Loucy (cell line): Measurements from ENCODE around the gene GNL3.

Source experiments
- CTCF ChIP-seq: fragments of 200-600 bp; sonication (generic); conservative IDR thresholded peaks from 2 replicates; pipeline ENCODE4 v1.5.1; 2014; ENCODE audit warnings: mild to moderate bottlenecking, antibody characterized with exemption, low read length
- EZH2phosphoT487 ChIP-seq: fragments of 200-600 bp; IDR thresholded peaks from 2 replicates; pipeline ENCODE4 v1.6.1; 2018; ENCODE audit warnings: antibody characterized with exemption, mild to moderate bottlenecking, moderate library complexity, borderline replicate concordance

GRCh38 chr3:52683611-52684010 is 2.2 kb upstream of the GNL3 start:
- no peak for TF ChIP-seq CTCF
- no peak for TF ChIP-seq EZH2phosphoT487
